Mucosa of descending colon (tissue), 3 donors: ENCODE data around the gene OR2W1. TPM values are rescaled to one million over a fixed set of nuclear protein-coding genes. Genes with fewer than 3 reads are reported as not detected.
A peak's percentile ranks its signal among the peaks of the same experiment; 100 is the strongest.

ENCODE experiments used
- ATAC-seq: fragments of 200-7000 bp; cut with Tn5 transposase; one replicate; pipeline ENCODE4 v1.9.1; 2020; ENCODE audit warnings: mild to moderate bottlenecking, moderate library complexity
- DNase-seq, 3 donors: peaks; one replicate each; pipeline ENCODE4 v3.0.0-alpha.2; 2020
- H3K36me3 ChIP-seq: fragments of 200-600 bp; one replicate; pipeline ENCODE4 v1.8.0; 2021; ENCODE audit warnings: low read depth, mild to moderate bottlenecking
- H3K4me1 ChIP-seq: fragments of 200-600 bp; one replicate; pipeline ENCODE4 v1.8.0; 2021; ENCODE audit warnings: low read depth, mild to moderate bottlenecking
- H3K4me3 ChIP-seq: fragments of 200-600 bp; one replicate; pipeline ENCODE4 v1.8.0; 2021; ENCODE audit warnings: mild to moderate bottlenecking
- H3K9me3 ChIP-seq: fragments of 200-600 bp; one replicate; pipeline ENCODE4 v1.8.0; 2021; ENCODE audit warnings: mild to moderate bottlenecking
- CTCF ChIP-seq: fragments of 200-600 bp; IDR thresholded peaks from one replicate; pipeline ENCODE4 v1.8.0; 2022; ENCODE audit warnings: antibody characterized with exemption, mild to moderate bottlenecking
- intact Hi-C, 2 donors: fragments of 100-400 bp; cut with DNase I in 1 of 2; cut with micrococcal nuclease in 1 of 2; formaldehyde crosslinking; loops; one replicate each; pipeline versions ENCODE4 v1.11.0 to v1.11.1; 2022; cut with DNase I, micrococcal nuclease
- total RNA-seq, 3 donors: library from RNA; stranded (reverse); fragmentation: NEBNext Ultra II Directional in 2 of 3; extraction: Animal tissue kit (Norgen Biotek cat#: 25700) in 2 of 3; gene quantifications; one replicate each; pipeline versions ENCODE4 v1.2.1 to v1.2.4, GENCODE V29; 2021 to 2023
- donor health status: DM: no; HTN: no; CAD: no; lungs with moderate emphysema.
- donor health status: DM: no; HTN: no; CAD: no.
- donor health status: DM: no; HTN: yes; CAD: no.

Gene OR2W1
- total RNA-seq, 3 donors from 2014 or later, result not detected

DNA sequence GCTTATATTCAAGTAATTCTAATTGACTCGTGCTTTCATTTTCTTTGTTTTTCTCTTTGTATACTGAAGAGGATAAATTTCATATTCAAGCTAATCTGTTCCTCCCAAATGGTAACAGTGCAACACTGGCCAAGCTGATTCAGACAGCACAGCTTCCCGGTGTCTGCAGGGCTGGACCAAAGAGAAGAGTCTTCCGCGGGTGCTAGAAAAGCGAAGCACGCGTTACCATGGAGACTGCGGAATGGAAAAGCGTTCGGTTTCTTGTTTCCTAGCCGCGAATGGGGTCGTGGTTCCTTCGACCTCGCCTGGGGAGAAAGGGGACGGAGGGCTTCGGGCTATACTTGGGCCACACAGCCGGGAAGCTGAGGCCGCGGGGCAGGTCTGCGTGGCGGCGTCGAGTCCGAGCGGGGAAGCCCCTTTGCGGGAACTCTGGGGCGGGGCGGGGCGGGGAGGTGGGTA lies 33.7 kb downstream of the OR2W1 start:
- Histone ChIP-seq H3K36me3 (no peaks in the 10 kb centered on the region), H3K4me1 (peaks cover under 1% of the 10 kb centered on the region), H3K9me3 (no peaks in the 10 kb centered on the region), H3K4me3 (no peak overlapping the region)
- TF ChIP-seq CTCF, result no peak
- DNase-seq (peak in 1 of 3 donors; percentile 46), ATAC-seq (peak; percentile 53)
- intact Hi-C loops, result no loop called here

GRCh38 chr6:29009358-29009757 lies 35.6 kb downstream of the OR2W1 start:
- intact Hi-C loops, result no loop called here
- Histone ChIP-seq H3K4me3 (no peak overlapping the region), H3K9me3 (no peaks in the 10 kb centered on the region), H3K4me1 (no peaks in the 10 kb centered on the region), H3K36me3 (no peaks in the 10 kb centered on the region)
- no peak for ATAC-seq
- no peak for DNase-seq
- TF ChIP-seq CTCF, result no peak

GRCh38 chr6:29008089-29008488 lies 36.9 kb downstream of the OR2W1 start:
- TF ChIP-seq CTCF, result no peak
- DNase-seq, result no peak

GRCh38 chr6:29005183-29005885 lies 39.6 kb downstream of the OR2W1 start, which contains the start of gene ZNF311:
ZNF311 (minus strand) TSS chr6:29005315; CDS start chr6:29003954, 1,361 bp downstream.
- ATAC-seq, result peak; percentile 96
- intact Hi-C loops, result no loop called here
- TF ChIP-seq CTCF, result no peak

More at GRCh38 chr6:29008089-29008488, 36.9 kb downstream of the OR2W1 start:
- no peak for ATAC-seq
- no peaks in the 10 kb centered on the region for H3K4me1 ChIP-seq
- intact Hi-C loops, result no loop called here
- H3K4me3 ChIP-seq, result no peak overlapping the region
- H3K9me3 ChIP-seq, result no peaks in the 10 kb centered on the region
- H3K36me3 ChIP-seq, result no peaks in the 10 kb centered on the region

DNA sequence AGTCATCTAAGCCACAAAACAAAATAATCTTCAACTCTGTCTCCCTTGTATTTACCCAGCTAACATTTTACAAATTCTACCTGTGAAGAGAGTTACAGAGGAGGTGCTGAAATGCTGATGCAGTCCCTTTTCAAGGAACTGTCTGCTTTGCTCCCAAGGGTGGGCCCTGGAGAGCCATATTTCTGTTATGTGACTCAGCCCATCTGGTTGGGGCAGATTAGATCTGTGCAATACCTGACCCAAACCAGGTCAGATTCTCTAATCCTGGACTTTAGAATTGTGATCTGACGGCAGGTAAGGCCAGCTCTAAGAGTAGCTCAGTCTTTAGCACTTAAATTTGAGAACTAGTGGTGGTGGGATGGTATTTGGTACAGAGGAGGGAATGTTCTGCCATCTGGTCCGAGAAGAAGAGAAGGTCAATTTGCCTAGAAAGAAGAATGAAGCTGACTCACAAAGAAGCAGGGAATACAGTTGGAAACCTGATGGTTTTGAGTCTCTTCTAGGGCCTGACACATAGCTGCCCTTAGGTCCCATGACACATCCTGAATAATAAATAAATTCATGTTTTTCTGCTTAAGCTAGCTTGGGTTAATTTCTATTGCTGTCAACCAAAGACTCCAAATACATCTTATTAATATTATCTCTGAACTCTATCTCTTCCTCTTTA lies 48.0 kb downstream of the OR2W1 start:
- H3K9me3 ChIP-seq, result peaks cover 9% of the 10 kb centered on the region
- intact Hi-C loops, result no loop called here
- DNase-seq, result no peak
- no peaks in the 10 kb centered on the region for H3K4me1 ChIP-seq
- no peak for ATAC-seq
- H3K36me3 ChIP-seq, result no peaks in the 10 kb centered on the region
- no peak overlapping the region for H3K4me3 ChIP-seq
- no peak for TF ChIP-seq CTCF

More at GRCh38 chr6:29005183-29005885, 39.6 kb downstream of the OR2W1 start, which contains the start of gene ZNF311:
- Histone ChIP-seq H3K36me3 (no peaks in the 10 kb centered on the region), H3K9me3 (no peaks in the 10 kb centered on the region), H3K4me1 (no peaks in the 10 kb centered on the region), H3K4me3 (peak within 1 kb of the TSS; percentile 1)
- DNase-seq, result peak in 2 of 3 donors; percentile 60 to 71
